ENCODE results near the gene TRERF1. TPM values are rescaled to one million over a fixed set of nuclear protein-coding genes. Genes with fewer than 3 reads are reported as not detected.

TRERF1 gene
- total and polyA plus RNA-seq, 2 experiments from 2014 or later: 6.4 to 8.7 TPM

DNA sequence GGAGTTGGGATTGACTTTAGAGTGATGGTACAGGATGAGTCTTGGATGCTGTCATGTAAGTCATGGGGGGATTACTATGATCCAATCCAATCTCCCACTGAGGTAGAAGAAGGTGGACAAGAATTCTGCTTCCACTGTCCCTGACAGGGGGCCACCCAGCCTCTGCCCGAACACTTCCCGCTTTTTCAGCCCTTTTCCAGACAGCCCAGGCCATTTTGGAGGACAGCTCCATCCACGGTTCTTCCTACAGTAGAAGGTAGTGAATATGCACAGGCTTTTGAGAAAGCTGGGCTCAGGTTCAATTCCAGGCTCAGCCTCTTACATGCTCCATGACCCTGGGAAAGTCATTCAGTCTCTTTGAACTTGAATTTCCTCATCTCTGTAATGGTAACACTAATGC is 31.0 kb downstream of the TRERF1 start:
- no peaks in the 10 kb centered on the region for H3K9me3 ChIP-seq (ENCODE audit: low read depth)
- no peaks in the 10 kb centered on the region for H3K4me1 ChIP-seq (ENCODE audit: low read depth)
- no peak for DNase-seq (ENCODE audit: low read depth in 1 of 2, low spot score in 1 of 2)
- H3K27ac ChIP-seq: no peak overlapping the region
- no peaks in the 10 kb centered on the region for H3K36me3 ChIP-seq
- no peaks in the 10 kb centered on the region for H3K27me3 ChIP-seq
- no peak overlapping the region for H3K4me3 ChIP-seq
- TF ChIP-seq, protein P1, sequence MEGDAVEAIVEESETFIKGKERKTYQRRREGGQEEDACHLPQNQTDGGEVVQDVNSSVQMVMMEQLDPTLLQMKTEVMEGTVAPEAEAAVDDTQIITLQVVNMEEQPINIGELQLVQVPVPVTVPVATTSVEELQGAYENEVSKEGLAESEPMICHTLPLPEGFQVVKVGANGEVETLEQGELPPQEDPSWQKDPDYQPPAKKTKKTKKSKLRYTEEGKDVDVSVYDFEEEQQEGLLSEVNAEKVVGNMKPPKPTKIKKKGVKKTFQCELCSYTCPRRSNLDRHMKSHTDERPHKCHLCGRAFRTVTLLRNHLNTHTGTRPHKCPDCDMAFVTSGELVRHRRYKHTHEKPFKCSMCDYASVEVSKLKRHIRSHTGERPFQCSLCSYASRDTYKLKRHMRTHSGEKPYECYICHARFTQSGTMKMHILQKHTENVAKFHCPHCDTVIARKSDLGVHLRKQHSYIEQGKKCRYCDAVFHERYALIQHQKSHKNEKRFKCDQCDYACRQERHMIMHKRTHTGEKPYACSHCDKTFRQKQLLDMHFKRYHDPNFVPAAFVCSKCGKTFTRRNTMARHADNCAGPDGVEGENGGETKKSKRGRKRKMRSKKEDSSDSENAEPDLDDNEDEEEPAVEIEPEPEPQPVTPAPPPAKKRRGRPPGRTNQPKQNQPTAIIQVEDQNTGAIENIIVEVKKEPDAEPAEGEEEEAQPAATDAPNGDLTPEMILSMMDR (IDR thresholded peaks at IDR 0.05; ENCODE audit: low read depth, low read length): no peak

DNA sequence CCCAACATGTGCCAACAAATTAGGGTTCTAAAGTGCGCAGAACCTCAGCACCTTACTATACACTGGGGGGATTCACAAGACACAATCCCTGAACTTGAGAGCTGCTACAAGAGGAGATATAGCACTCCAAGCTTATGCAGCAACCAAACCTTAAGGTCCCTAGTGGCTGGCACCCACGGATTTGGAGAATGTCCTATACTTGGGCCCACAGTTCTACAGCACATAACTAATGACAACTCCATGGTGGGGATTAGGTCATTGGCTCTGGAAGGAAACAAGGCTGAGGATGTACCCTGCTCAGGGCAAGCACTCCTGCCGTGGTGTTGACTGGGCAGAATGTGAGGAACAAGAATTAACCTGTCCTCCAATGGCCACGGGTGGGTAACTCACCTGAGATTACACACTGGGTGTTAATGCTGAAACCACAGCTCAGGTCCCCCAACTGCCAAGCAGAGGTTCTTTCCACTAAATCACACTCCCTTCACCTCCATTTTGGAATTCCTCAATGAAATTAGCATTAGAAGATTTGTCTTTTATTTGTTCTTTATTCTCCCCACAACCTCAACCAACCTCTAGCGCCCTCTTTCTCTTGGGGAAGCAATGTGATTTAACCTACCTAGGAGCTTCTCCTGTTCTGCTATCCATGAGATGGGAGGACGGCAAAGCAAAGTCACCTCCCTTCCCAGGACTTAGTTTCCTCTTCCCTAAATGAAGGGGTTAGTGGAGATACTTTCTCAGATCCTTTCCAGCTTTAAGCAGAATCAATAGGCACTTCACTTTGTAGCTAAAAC is 32.0 kb downstream of the TRERF1 start:
- Histone ChIP-seq H3K4me1 (ENCODE audit: low read depth) (no peaks in the 10 kb centered on the region), H3K36me3 (no peaks in the 10 kb centered on the region), H3K4me3 (no peak overlapping the region), H3K27ac (no peak overlapping the region), H3K9me3 (ENCODE audit: low read depth) (no peaks in the 10 kb centered on the region), H3K27me3 (no peaks in the 10 kb centered on the region)
- DNase-seq (ENCODE audit: low read depth in 1 of 2, low spot score in 1 of 2): no peak
- TF ChIP-seq, protein P1 (IDR thresholded peaks at IDR 0.05; ENCODE audit: low read depth, low read length): no peak

DNA sequence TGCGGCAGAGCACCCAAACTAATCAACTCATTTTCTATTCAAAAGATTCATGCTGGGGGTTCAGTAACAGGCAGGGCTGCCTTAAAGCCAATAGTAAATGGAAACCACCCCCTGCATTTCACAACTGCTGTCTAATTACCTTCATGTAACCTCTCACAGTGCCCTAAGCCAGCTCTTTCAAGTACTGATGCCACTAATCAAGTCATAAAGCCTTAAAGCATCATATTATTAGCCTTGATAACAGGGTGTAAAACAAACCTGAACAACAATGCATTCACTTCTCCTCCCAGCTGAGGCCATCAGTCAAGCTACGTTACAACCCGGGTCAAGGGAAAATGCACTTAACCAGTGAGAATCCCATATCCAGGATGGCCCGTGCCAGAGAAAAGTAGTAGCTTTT is 33.0 kb downstream of the TRERF1 start:
- no peak for DNase-seq (ENCODE audit: low read depth in 1 of 2, low spot score in 1 of 2)
- Histone ChIP-seq H3K4me3 (no peak overlapping the region), H3K4me1 (ENCODE audit: low read depth) (no peaks in the 10 kb centered on the region), H3K27me3 (no peaks in the 10 kb centered on the region), H3K27ac (no peak overlapping the region), H3K36me3 (no peaks in the 10 kb centered on the region), H3K9me3 (ENCODE audit: low read depth) (no peaks in the 10 kb centered on the region)
- TF ChIP-seq, protein P1 (IDR thresholded peaks at IDR 0.05; ENCODE audit: low read depth, low read length): no peak

DNA sequence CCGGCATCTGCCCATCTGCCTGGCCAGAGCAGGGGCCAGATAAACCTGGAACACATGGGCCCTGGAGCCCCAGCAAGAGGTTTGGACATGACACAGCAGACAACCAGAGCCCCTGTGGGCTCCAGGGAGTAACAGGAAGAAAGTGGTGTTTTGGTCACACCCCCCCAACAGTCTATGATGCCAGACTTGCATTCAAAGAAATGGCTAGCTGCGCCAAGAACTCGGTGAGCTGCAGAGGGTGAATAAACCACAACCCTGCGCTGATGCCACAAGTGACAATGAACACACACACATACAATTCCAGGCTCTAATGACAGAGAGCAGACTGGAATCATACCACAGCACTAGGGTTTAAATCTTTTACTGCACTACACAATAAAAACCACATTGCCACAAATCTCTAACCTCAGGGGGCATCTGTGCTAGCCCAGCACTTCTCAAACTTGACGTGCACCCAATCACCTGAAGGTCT is 34.0 kb downstream of the TRERF1 start:
- H3K4me1 ChIP-seq (ENCODE audit: low read depth): no peaks in the 10 kb centered on the region
- H3K36me3 ChIP-seq: no peaks in the 10 kb centered on the region
- DNase-seq (ENCODE audit: low read depth in 1 of 2, low spot score in 1 of 2): peak in 1 of 2 donors; percentile 33
- H3K4me3 ChIP-seq: no peak overlapping the region
- no peaks in the 10 kb centered on the region for H3K27me3 ChIP-seq
- no peaks in the 10 kb centered on the region for H3K9me3 ChIP-seq (ENCODE audit: low read depth)
- TF ChIP-seq, protein P1 (IDR thresholded peaks at IDR 0.05; ENCODE audit: low read depth, low read length): no peak
- H3K27ac ChIP-seq: no peak overlapping the region

DNA sequence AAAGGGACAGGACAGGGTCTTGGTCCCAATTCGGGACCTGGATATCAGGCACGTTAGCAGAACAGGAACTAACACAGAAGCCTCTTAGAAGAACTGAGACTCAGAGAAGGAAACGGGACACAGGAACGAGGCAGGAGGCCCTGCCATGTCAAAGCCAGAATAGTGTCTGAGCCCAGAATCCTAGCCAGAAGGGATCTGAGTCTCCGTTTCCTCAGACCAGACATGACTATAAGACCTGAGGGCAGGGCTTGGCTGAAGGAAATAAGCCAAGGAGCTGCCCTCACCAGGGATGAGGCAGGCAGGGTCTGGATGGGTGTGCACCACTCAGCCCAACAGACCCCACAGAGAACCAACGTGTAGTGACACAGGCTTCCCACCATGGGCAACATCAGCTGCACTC is 40.3 kb downstream of the TRERF1 start:
- Histone ChIP-seq H3K36me3 (no peaks in the 10 kb centered on the region), H3K4me3 (no peak overlapping the region), H3K4me1 (ENCODE audit: low read depth) (no peaks in the 10 kb centered on the region), H3K27ac (no peak overlapping the region), H3K9me3 (ENCODE audit: low read depth) (no peaks in the 10 kb centered on the region), H3K27me3 (no peaks in the 10 kb centered on the region)
- TF ChIP-seq, protein P1 (IDR thresholded peaks at IDR 0.05; ENCODE audit: low read depth, low read length): no peak
- DNase-seq (ENCODE audit: low read depth in 1 of 2, low spot score in 1 of 2): no peak

Measured in cardiac muscle cell (in vitro differentiated cells and primary cell).